Choroid plexus epithelial cell (primary cell): ENCODE measurements around the gene HSH2D.

Experiments
- DNase-seq: peaks from one replicate; pipeline ENCODE4 v3.0.0-alpha.2; 2010; ENCODE audit warnings: low read depth
- H3K4me3 ChIP-seq: 2 replicates; pipeline ENCODE4 v1.5.1; 2011; ENCODE audit warnings: low read depth, mild to moderate bottlenecking, control low read depth, low read length, moderate library complexity
- CTCF ChIP-seq: conservative IDR thresholded peaks from 2 replicates; pipeline ENCODE4 v1.5.1; 2011; ENCODE audit warnings: low read depth, mild to moderate bottlenecking, control low read depth, inconsistent platforms, low read length, moderate library complexity

HSH2D gene

GRCh38 chr19:16184665-16185122 is 41.2 kb downstream of the HSH2D start:
- TF ChIP-seq CTCF, result no peak
- peak overlapping the region; percentile 99 for H3K4me3 ChIP-seq
- no peak for DNase-seq

- peak; percentile 25 for TF ChIP-seq CTCF
- peak within 1 kb of the TSS; percentile 99 for H3K4me3 ChIP-seq
- DNase-seq, result peak; percentile 99
Observed at GRCh38 chr19:16185123-16185767, 41.8 kb downstream of the HSH2D start, which contains the start of gene FAM32A. TSS of gene FAM32A (plus strand) at chr19:16185410. CDS start at chr19:16185443, 33 bp downstream.

- H3K4me3 ChIP-seq, result peak overlapping the region; percentile 99
- peak; percentile 62 for TF ChIP-seq CTCF
- DNase-seq, result peak; percentile 48
Observed at GRCh38 chr19:16185768-16186123, 42.3 kb downstream of the HSH2D start.

GRCh38 chr19:16188521-16188920 is 45.0 kb downstream of the HSH2D start:
- no peak for DNase-seq
- no peak for TF ChIP-seq CTCF
- H3K4me3 ChIP-seq, result no peak overlapping the region

- no peak for TF ChIP-seq CTCF
- no peak for DNase-seq
- no peak overlapping the region for H3K4me3 ChIP-seq
Observed at GRCh38 chr19:16190198-16190597, 46.7 kb downstream of the HSH2D start.

GRCh38 chr19:16190736-16191135 is 47.3 kb downstream of the HSH2D start:
- DNase-seq, result no peak
- no peak overlapping the region for H3K4me3 ChIP-seq
- no peak for TF ChIP-seq CTCF
